Testis (tissue), 2 donors: ENCODE results near the gene NKX1-2.

ENCODE experiments used
- POLR2A ChIP-seq: fragments of 450-650 bp; IDR thresholded peaks from one replicate; pipeline ENCODE4 v1.6.1; 2017; ENCODE audit warnings: antibody characterized with exemption, mild to moderate bottlenecking, moderate library complexity
- TF ChIP-seq, protein P1 (sequence below), 3 experiments: fragments of 450-650 bp in 2 of 3; fragments of 200-600 bp in 1 of 3; sonication (generic) in 1 of 3; IDR thresholded peaks; one replicate each; pipeline ENCODE4 v1.5.1; 2016 to 2019; ENCODE audit warnings: antibody characterized with exemption in 3 of 3, mild to moderate bottlenecking in 2 of 3, moderate library complexity in 1 of 3

DNA sequence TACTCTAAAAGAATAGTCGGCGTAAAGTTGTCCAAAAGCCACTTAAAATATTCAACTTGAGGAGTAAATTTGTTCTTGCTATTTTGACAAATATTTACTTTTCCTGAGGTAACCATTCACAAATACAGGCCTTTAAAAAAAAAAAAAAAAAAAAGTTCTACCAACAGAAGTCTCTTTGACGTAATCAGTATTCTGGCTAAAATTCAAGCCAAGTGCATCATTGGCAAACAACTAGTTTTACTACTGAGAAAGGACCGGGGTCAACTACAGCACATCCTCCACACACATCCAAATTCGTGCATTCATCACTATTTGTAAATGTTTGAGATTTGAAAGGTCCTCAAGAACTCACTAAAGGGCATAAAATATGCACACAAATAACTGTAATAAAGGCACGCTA is 33.1 kb downstream of the NKX1-2 start:
- TF ChIP-seq, protein P1, sequence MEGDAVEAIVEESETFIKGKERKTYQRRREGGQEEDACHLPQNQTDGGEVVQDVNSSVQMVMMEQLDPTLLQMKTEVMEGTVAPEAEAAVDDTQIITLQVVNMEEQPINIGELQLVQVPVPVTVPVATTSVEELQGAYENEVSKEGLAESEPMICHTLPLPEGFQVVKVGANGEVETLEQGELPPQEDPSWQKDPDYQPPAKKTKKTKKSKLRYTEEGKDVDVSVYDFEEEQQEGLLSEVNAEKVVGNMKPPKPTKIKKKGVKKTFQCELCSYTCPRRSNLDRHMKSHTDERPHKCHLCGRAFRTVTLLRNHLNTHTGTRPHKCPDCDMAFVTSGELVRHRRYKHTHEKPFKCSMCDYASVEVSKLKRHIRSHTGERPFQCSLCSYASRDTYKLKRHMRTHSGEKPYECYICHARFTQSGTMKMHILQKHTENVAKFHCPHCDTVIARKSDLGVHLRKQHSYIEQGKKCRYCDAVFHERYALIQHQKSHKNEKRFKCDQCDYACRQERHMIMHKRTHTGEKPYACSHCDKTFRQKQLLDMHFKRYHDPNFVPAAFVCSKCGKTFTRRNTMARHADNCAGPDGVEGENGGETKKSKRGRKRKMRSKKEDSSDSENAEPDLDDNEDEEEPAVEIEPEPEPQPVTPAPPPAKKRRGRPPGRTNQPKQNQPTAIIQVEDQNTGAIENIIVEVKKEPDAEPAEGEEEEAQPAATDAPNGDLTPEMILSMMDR (IDR thresholded peaks at IDR 0.05): no peak
- TF ChIP-seq POLR2A: no peak
